HG03108 (cell line): ENCODE data around the gene CWC27.

ENCODE experiments used
- ATAC-seq: cut with Tn5 transposase; IDR thresholded peaks from one replicate; pipeline ENCODE4 v1.9.1; 2021; ENCODE audit warnings: moderate library complexity; ENCODE audit not compliant: unreplicated experiment

Gene CWC27

DNA sequence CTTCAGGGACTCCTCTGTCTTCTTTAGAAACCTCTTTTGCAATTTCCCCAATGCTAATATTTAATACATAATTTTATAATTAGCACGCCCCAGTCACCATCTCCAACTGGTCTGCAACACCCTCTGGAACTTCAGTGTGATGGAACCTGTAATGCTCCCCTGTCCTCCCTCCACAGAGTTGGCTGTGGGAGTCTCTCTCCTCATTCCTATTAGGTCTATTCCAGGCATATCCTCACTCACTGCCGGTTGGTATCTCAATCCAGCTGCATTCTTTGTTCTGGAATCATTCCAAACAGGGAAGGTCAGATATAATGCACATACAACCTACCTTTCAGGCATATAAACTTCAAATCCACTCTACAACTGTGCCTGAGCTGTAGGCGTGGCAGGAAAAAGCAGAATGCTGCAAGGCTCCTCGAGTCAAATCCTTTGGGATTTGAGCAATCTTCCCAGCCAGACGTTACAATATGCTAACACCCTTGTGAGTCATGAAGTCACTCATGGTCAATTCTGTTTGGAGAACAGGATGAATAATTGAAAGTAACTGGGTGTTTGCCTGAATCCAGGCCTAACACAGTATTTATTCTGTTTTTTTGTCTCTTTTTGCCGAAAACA is 293.8 kb downstream of the CWC27 start:
- no peak for ATAC-seq

GRCh38 chr5:65065001-65065511 is 296.3 kb downstream of the CWC27 start:
- ATAC-seq: no peak

DNA sequence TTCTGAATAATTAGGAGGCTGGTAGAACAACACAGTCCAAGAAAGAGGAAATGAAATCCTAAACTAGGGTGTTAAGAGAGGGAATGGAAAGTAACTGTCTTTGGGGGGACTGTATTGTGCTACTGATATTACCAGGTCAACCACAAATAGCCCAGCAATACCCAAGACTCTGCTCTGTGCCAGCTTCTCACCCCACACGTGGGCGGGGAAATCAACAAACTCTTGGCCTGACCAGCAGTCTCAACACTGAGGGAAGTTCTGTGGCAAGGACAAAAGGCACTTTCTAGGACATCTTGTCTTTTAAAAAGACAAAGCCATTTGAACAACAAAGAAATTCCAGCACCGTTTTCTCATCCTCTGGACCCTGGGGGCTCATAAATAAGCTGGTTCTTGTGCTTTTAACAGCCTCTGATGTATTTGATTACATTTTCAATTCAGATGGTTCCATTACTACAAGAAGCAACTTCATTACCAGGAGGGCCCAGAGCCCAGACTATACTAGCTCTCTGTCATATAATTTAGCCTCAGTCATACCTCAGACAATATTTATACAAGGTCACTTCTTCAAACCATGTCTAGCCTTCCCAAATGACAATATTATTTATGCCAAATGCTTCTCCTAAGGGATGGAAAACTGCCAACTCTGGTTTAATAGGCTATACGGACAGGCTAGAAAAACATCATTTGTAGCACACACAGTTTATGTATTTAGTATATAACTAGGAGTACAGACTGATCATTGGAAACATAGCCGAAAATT is 297.8 kb downstream of the CWC27 start:
- peak; percentile 47 for ATAC-seq

DNA sequence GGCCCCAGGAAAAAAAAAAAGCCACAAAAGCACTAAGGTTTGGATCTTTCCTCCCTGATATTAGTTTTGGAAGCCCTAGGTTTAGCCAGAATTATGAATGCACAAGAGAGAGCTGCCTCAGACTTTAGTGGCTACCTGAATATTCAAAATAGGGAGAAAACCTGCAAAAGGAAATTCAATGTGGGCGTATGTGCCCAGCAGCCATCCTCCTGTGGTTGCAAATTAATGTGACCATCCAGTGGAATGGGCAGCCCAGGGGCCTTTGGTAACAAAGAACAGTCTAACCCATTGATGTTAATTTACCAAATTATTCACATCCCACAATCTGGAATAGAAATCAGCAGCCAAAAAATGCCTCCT is 298.4 kb downstream of the CWC27 start:
- no peak for ATAC-seq
